ENCODE data around the gene SNX13. TPM values are rescaled to one million over a fixed set of nuclear protein-coding genes. Genes with fewer than 3 reads are reported as not detected.

The SNX13 gene
- total RNA-seq, 1 experiment from 2014 or later = 77.7 TPM

- DNase-seq (ENCODE audit: low spot score) = peak; percentile 99
Measured at GRCh38 chr7:17781491-17782215, 158.6 kb downstream of the SNX13 start.

- no peak for DNase-seq (ENCODE audit: low spot score)
Measured at GRCh38 chr7:17779381-17779780, 160.9 kb downstream of the SNX13 start.

- no peak for DNase-seq (ENCODE audit: low spot score)
Measured at GRCh38 chr7:17774716-17775288, 165.5 kb downstream of the SNX13 start.

- peak; percentile 83 for DNase-seq (ENCODE audit: low spot score)
Measured at GRCh38 chr7:17774248-17774647, 166.0 kb downstream of the SNX13 start.

- DNase-seq (ENCODE audit: low spot score) = peak; percentile 95
Measured at GRCh38 chr7:17773289-17773626, 167.0 kb downstream of the SNX13 start.

- peak; percentile 46 for DNase-seq (ENCODE audit: low spot score)
Measured at GRCh38 chr7:17772581-17773288, 167.6 kb downstream of the SNX13 start.

- no peak for DNase-seq (ENCODE audit: low spot score)
Measured at GRCh38 chr7:17771901-17772408, 168.3 kb downstream of the SNX13 start.

GRCh38 chr7:17770710-17771375, 169.5 kb downstream of the SNX13 start:
- no peak for DNase-seq (ENCODE audit: low spot score)

GRCh38 chr7:17769918-17770317, 170.4 kb downstream of the SNX13 start:
- peak; percentile 91 for DNase-seq (ENCODE audit: low spot score)

GRCh38 chr7:17758008-17758407, 182.3 kb downstream of the SNX13 start:
- DNase-seq (ENCODE audit: low spot score) = no peak

- no peak for DNase-seq (ENCODE audit: low spot score)
Measured at GRCh38 chr7:17746020-17746530, 194.2 kb downstream of the SNX13 start.

- no peak for DNase-seq (ENCODE audit: low spot score)
Measured at GRCh38 chr7:17745610-17746009, 194.7 kb downstream of the SNX13 start.

- no peak for DNase-seq (ENCODE audit: low spot score)
Measured at GRCh38 chr7:17743316-17743715, 197.0 kb downstream of the SNX13 start.

- no peak for DNase-seq (ENCODE audit: low spot score)
Measured at GRCh38 chr7:17741426-17741825, 198.9 kb downstream of the SNX13 start.

Other genes with a start within 250 kb of the SNX13 start
- not detected in 2 replicates for gene PRPS1L1, start 87.4 kb upstream of the SNX13 start, total RNA-seq (2014; rRNA removed; shearing (Covaris generic))

All from H4 (cell line).